SU-DHL-6 (cell line): Measurements from ENCODE around the gene PDZRN3.

Experiments used
- H2AFZ ChIP-seq: fragments of 200-600 bp; sonication (generic); 2 replicates; pipeline ENCODE4 v1.6.1; 2014; ENCODE audit warnings: low read depth, mild to moderate bottlenecking, moderate library complexity, mixed read lengths, antibody characterized with exemption, low read length; ENCODE audit not compliant: severe bottlenecking
- H3F3A ChIP-seq: fragments of 200-600 bp; shearing (Covaris generic); 2 replicates; pipeline ENCODE4 v1.6.0; 2016; ENCODE audit warnings: antibody characterized with exemption, mild to moderate bottlenecking; ENCODE audit not compliant: insufficient read depth
- H3K27ac ChIP-seq: fragments of 200-600 bp; sonication (generic); 2 replicates; pipeline ENCODE4 v1.5.1; 2016; ENCODE audit warnings: low read depth, mild to moderate bottlenecking, low read length, moderate library complexity, mixed read lengths
- H3K27me3 ChIP-seq: fragments of 200-600 bp; sonication (generic), shearing (Covaris generic); 2 replicates; pipeline ENCODE4 v1.6.0; 2014; ENCODE audit warnings: mild to moderate bottlenecking, low read length
- H3K36me3 ChIP-seq: fragments of 200-600 bp; sonication (generic); 2 replicates; pipeline ENCODE4 v1.6.1; 2014; ENCODE audit warnings: mild to moderate bottlenecking, low read length, mixed read lengths
- H3K4me2 ChIP-seq: fragments of 300-600, 200-600 bp; shearing (Covaris generic), sonication (generic); 2 replicates; pipeline ENCODE4 v1.6.0; 2014; ENCODE audit warnings: low read length, low read depth, mild to moderate bottlenecking; ENCODE audit not compliant: poor library complexity, severe bottlenecking
- H3K4me3 ChIP-seq: fragments of 200-600 bp; sonication (generic); 2 replicates; pipeline ENCODE4 v1.5.1; 2014; ENCODE audit warnings: antibody characterized with exemption, low read length, mild to moderate bottlenecking, mixed read lengths; ENCODE audit not compliant: insufficient read depth, poor library complexity, severe bottlenecking
- H3K79me2 ChIP-seq: fragments of 200-600 bp; sonication (generic); 2 replicates; pipeline ENCODE4 v1.6.1; 2014; ENCODE audit warnings: mild to moderate bottlenecking, low read length, moderate library complexity; ENCODE audit not compliant: insufficient read depth
- H3K9ac ChIP-seq: fragments of 200-600 bp; sonication (generic); 2 replicates; pipeline ENCODE4 v1.7.0; 2014; ENCODE audit warnings: mild to moderate bottlenecking, low read length
- H3K9me2 ChIP-seq: fragments of 200-600 bp; sonication (generic); replicated peaks from 2 replicates; pipeline ENCODE4 v1.6.1; 2014; ENCODE audit warnings: low read length; ENCODE audit not compliant: insufficient read depth
- H3K9me3 ChIP-seq: fragments of 200-600 bp; sonication (generic); 2 replicates; pipeline ENCODE4 v1.6.1; 2014; ENCODE audit warnings: low read length, mixed read lengths; ENCODE audit not compliant: insufficient read depth
- H4K20me1 ChIP-seq: fragments of 200-600 bp; sonication (generic); 2 replicates; pipeline ENCODE4 v1.6.1; 2014; ENCODE audit warnings: low read depth, mild to moderate bottlenecking, antibody characterized with exemption, low read length, moderate library complexity, mixed read lengths
- EZH2phosphoT487 ChIP-seq: fragments of 200-600 bp; sonication (generic), shearing (Covaris generic); conservative IDR thresholded peaks from 2 replicates; pipeline ENCODE4 v1.6.1; 2018; ENCODE audit warnings: mild to moderate bottlenecking, antibody characterized with exemption, low read length, moderate library complexity, mixed read lengths
- TF ChIP-seq, protein P1 (sequence below): fragments of 200-600 bp; sonication (generic); IDR thresholded peaks from one replicate; pipeline ENCODE4 v1.5.1; 2017; ENCODE audit warnings: antibody characterized with exemption, mild to moderate bottlenecking, low read length, moderate library complexity; ENCODE audit not compliant: insufficient read depth, poor library complexity, severe bottlenecking

The PDZRN3 gene

DNA sequence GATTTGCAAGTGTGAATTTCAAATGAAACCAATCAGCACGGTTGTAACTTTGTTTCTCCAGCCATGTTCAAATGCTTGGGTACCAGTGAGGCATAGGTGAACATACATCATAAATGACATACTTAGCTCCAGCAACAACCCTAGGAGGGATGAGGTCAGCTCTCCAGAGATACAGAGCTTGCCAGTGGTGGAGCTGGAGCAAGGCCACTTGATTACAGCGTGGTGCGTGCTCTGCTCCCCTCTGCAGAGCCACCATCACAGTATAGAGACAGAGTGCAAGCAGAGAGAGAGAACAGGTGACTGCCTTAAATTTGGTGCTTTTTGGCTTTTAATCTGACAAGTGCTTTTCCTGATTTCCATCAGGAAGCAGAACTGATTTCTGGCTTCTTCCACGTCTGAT, 275.1 kb downstream of the PDZRN3 start:
- no peaks in the 10 kb centered on the region for H3K36me3 ChIP-seq
- H3K4me3 ChIP-seq = no peak overlapping the region
- H3K79me2 ChIP-seq = no peaks in the 10 kb centered on the region
- no peaks in the 10 kb centered on the region for H3K9me2 ChIP-seq
- H3K27me3 ChIP-seq = no peaks in the 10 kb centered on the region
- no peak for TF ChIP-seq EZH2phosphoT487
- TF ChIP-seq, protein P1, sequence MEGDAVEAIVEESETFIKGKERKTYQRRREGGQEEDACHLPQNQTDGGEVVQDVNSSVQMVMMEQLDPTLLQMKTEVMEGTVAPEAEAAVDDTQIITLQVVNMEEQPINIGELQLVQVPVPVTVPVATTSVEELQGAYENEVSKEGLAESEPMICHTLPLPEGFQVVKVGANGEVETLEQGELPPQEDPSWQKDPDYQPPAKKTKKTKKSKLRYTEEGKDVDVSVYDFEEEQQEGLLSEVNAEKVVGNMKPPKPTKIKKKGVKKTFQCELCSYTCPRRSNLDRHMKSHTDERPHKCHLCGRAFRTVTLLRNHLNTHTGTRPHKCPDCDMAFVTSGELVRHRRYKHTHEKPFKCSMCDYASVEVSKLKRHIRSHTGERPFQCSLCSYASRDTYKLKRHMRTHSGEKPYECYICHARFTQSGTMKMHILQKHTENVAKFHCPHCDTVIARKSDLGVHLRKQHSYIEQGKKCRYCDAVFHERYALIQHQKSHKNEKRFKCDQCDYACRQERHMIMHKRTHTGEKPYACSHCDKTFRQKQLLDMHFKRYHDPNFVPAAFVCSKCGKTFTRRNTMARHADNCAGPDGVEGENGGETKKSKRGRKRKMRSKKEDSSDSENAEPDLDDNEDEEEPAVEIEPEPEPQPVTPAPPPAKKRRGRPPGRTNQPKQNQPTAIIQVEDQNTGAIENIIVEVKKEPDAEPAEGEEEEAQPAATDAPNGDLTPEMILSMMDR = no peak
- H3K9me3 ChIP-seq = no peaks in the 10 kb centered on the region
- no peak overlapping the region for H3K9ac ChIP-seq
- no peak overlapping the region for H2AFZ ChIP-seq
- H3K4me2 ChIP-seq = no peak overlapping the region
- H3K27ac ChIP-seq = no peak overlapping the region
- H3F3A ChIP-seq = no peaks in the 10 kb centered on the region
- no peaks in the 10 kb centered on the region for H4K20me1 ChIP-seq

- Histone ChIP-seq H3K9ac (no peak overlapping the region), H3K9me2 (no peaks in the 10 kb centered on the region), H3K27ac (no peak overlapping the region), H2AFZ (no peak overlapping the region), H3K4me3 (no peak overlapping the region), H3K9me3 (no peaks in the 10 kb centered on the region), H3K27me3 (no peaks in the 10 kb centered on the region), H4K20me1 (no peaks in the 10 kb centered on the region), H3F3A (no peaks in the 10 kb centered on the region), H3K79me2 (no peaks in the 10 kb centered on the region), H3K36me3 (no peaks in the 10 kb centered on the region), H3K4me2 (no peak overlapping the region)
- TF ChIP-seq, protein P1 = no peak
- TF ChIP-seq EZH2phosphoT487 = no peak
Measured at GRCh38 chr3:73342077-73342476, 282.7 kb downstream of the PDZRN3 start.

GRCh38 chr3:73341272-73341935, 283.3 kb downstream of the PDZRN3 start:
- Histone ChIP-seq H3K4me2 (no peak overlapping the region), H3K27ac (no peak overlapping the region), H3K36me3 (no peaks in the 10 kb centered on the region), H3K9me2 (no peaks in the 10 kb centered on the region), H4K20me1 (no peaks in the 10 kb centered on the region), H3K4me3 (no peak overlapping the region), H3K9ac (no peak overlapping the region), H3F3A (no peaks in the 10 kb centered on the region), H3K9me3 (no peaks in the 10 kb centered on the region), H3K79me2 (no peaks in the 10 kb centered on the region), H2AFZ (no peak overlapping the region), H3K27me3 (no peaks in the 10 kb centered on the region)
- TF ChIP-seq, protein P1 = no peak
- TF ChIP-seq EZH2phosphoT487 = no peak
